SK-N-SH (cell line): ENCODE data around the gene SAA1. TPM values are rescaled to one million over a fixed set of nuclear protein-coding genes. Genes with fewer than 3 reads are reported as not detected.

Experiments used
- CTCF ChIA-PET: fragments of 300-600, 350-600 bp; formaldehyde crosslinking; extraction: SDS; loops from one replicate; lab custom pipeline; 2021; lab: Yijun Ruan, JAX
- POLR2A ChIA-PET: fragments of 350-600 bp; sonication (Branson Sonifier 250); formaldehyde crosslinking; extraction: SDS; loops from one replicate; lab custom pipeline; 2020; ENCODE audit warnings: antibody characterized with exemption, inconsistent platforms; lab: Yijun Ruan, JAX
- DNase-seq: peaks from one replicate; pipeline ENCODE4 v3.0.0; 2012
- H2AFZ ChIP-seq: fragments of 200-600 bp; sonication (generic); 2 replicates; pipeline ENCODE4 v1.8.1; 2016; ENCODE audit warnings: antibody characterized with exemption, mild to moderate bottlenecking, low read depth
- H3F3A ChIP-seq: fragments of 200-600 bp; sonication (generic); replicated peaks from 2 replicates; pipeline ENCODE3; 2016; ENCODE audit warnings: antibody characterized with exemption, mild to moderate bottlenecking; ENCODE audit not compliant: insufficient read depth
- H3K27ac ChIP-seq, 2 experiments: fragments of 200-500 bp in 1 of 2; fragments of 200-600 bp in 1 of 2; sonication (Bioruptor generic) in 1 of 2; sonication (generic), shearing (Covaris generic) in 1 of 2; 2 replicates each; pipeline versions ENCODE4 v1.5.1 to v1.6.1; 2014 to 2016; ENCODE audit warnings: low read depth in 2 of 2, inconsistent platforms in 1 of 2, low read length in 1 of 2, mild to moderate bottlenecking in 1 of 2, mixed read lengths in 1 of 2
- H3K27me3 ChIP-seq: fragments of 200-600 bp; sonication (generic), shearing (Covaris generic); 2 replicates; pipeline ENCODE4 v1.6.1; 2016; ENCODE audit warnings: mixed run types; ENCODE audit not compliant: insufficient read depth
- H3K36me3 ChIP-seq, 2 experiments: fragments of 200-500 bp in 1 of 2; fragments of 200-600 bp in 1 of 2; sonication (Bioruptor generic) in 1 of 2; sonication (generic) in 1 of 2; replicated peaks in 1 of 2; 2 replicates each; pipeline versions ENCODE3 to v1.5.1; 2014 to 2016; ENCODE audit warnings: low read length in 1 of 2, mild to moderate bottlenecking in 1 of 2; ENCODE audit not compliant: insufficient read depth in 2 of 2, control insufficient read depth in 1 of 2
- H3K4me1 ChIP-seq, 2 experiments: fragments of 200-500 bp in 1 of 2; fragments of 200-600 bp in 1 of 2; sonication (Bioruptor generic) in 1 of 2; sonication (generic), shearing (Covaris generic) in 1 of 2; 2 replicates each; pipeline versions ENCODE4 v1.5.1 to v1.6.1; 2014 to 2016; ENCODE audit warnings: low read depth in 1 of 2, low read length in 1 of 2, mixed run types in 1 of 2; ENCODE audit not compliant: insufficient read depth in 2 of 2, control insufficient read depth in 1 of 2
- H3K4me2 ChIP-seq: fragments of 200-600 bp; sonication (generic), shearing (Covaris generic); 2 replicates; pipeline ENCODE4 v1.6.1; 2017; ENCODE audit warnings: mixed run types
- H3K4me3 ChIP-seq, 2 experiments: fragments of 200-500 bp in 1 of 2; fragments of 200-600 bp in 1 of 2; sonication (Bioruptor generic) in 1 of 2; sonication (generic), shearing (Covaris generic) in 1 of 2; 2 replicates each; pipeline versions ENCODE4 v1.5.1 to v1.8.1; 2014 to 2016; ENCODE audit warnings: low read depth in 2 of 2, inconsistent platforms in 1 of 2, low read length in 1 of 2, mild to moderate bottlenecking in 1 of 2, mixed read lengths in 1 of 2, moderate library complexity in 1 of 2
- H3K79me2 ChIP-seq: fragments of 200-600 bp; sonication (generic); 2 replicates; pipeline ENCODE4 v1.8.1; 2017; ENCODE audit warnings: mild to moderate bottlenecking; ENCODE audit not compliant: insufficient read depth
- H3K9ac ChIP-seq: fragments of 200-600 bp; sonication (generic); 2 replicates; pipeline ENCODE4 v1.6.1; 2017; ENCODE audit warnings: mixed run types
- H3K9me2 ChIP-seq: fragments of 200-600 bp; sonication (generic); 2 replicates; pipeline ENCODE4 v1.6.1; 2017; ENCODE audit warnings: mixed run types
- H3K9me3 ChIP-seq: fragments of 200-600 bp; sonication (generic); 2 replicates; pipeline ENCODE4 v1.6.1; 2017; ENCODE audit warnings: mixed run types, mild to moderate bottlenecking, moderate library complexity
- H4K20me1 ChIP-seq: fragments of 200-600 bp; sonication (generic); 2 replicates; pipeline ENCODE4 v1.6.1; 2017; ENCODE audit warnings: mild to moderate bottlenecking, mixed run types; ENCODE audit not compliant: insufficient read depth
- CHD2 ChIP-seq: fragments of 150-350 bp; IDR thresholded peaks from 2 replicates; pipeline ENCODE4 v1.6.1; 2018; ENCODE audit warnings: low read length; ENCODE audit not compliant: partially characterized antibody
- EP300 ChIP-seq, 2 experiments: IDR thresholded peaks; 2 replicates each; pipeline versions ENCODE4 v1.4.0 to v1.6.1; 2012; ENCODE audit warnings: borderline replicate concordance in 1 of 2, low read depth in 1 of 2, low read length in 1 of 2
- EZH2phosphoT487 ChIP-seq: fragments of 200-600 bp; sonication (generic); IDR thresholded peaks from 2 replicates; pipeline ENCODE4 v1.6.1; 2017; ENCODE audit warnings: low read depth, mixed run types, mild to moderate bottlenecking, antibody characterized with exemption, moderate library complexity, borderline replicate concordance
- FOSL2 ChIP-seq: IDR thresholded peaks from 2 replicates; pipeline ENCODE4 v1.4.0; 2012; ENCODE audit warnings: low read depth, mild to moderate bottlenecking, moderate library complexity, borderline replicate concordance
- FOXM1 ChIP-seq: IDR thresholded peaks from 2 replicates; pipeline ENCODE4 v1.4.0; 2012; ENCODE audit warnings: low read depth, mild to moderate bottlenecking
- GABPA ChIP-seq: IDR thresholded peaks from 2 replicates; pipeline ENCODE4 v1.4.0; 2012; ENCODE audit warnings: low read depth, mild to moderate bottlenecking
- GATA2 ChIP-seq: sonication (generic); formaldehyde crosslinking; IDR thresholded peaks from 2 replicates; pipeline ENCODE4 v1.5.0; 2020; ENCODE audit warnings: mild to moderate bottlenecking, missing genetic modification reagents
- MEF2A ChIP-seq: IDR thresholded peaks from 2 replicates; pipeline ENCODE4 v1.4.0; 2012; ENCODE audit warnings: low read depth, borderline replicate concordance
- NFIC ChIP-seq: IDR thresholded peaks from 2 replicates; pipeline ENCODE4 v1.4.0; 2012; ENCODE audit warnings: borderline replicate concordance
- POLR2AphosphoS5 ChIP-seq: IDR thresholded peaks from 2 replicates; pipeline ENCODE4 v1.6.1; 2012; ENCODE audit warnings: low read depth, low read length
- RCOR1 ChIP-seq: fragments of 150-350 bp; IDR thresholded peaks from 2 replicates; pipeline ENCODE4 v1.6.1; 2017; ENCODE audit warnings: antibody characterized with exemption, low read length
- RFX5 ChIP-seq: IDR thresholded peaks from 2 replicates; pipeline ENCODE4 v1.6.1; 2012; ENCODE audit warnings: mild to moderate bottlenecking, improper control_type of control experiment, low read length
- RXRA ChIP-seq: IDR thresholded peaks from 2 replicates; pipeline ENCODE4 v1.4.0; 2012; ENCODE audit warnings: low read depth, mild to moderate bottlenecking, borderline replicate concordance
- TEAD4 ChIP-seq: IDR thresholded peaks from 2 replicates; pipeline ENCODE4 v1.4.0; 2012; ENCODE audit warnings: mild to moderate bottlenecking, borderline replicate concordance; ENCODE audit not compliant: insufficient read depth
- WGBS: methylation state at CpG from one replicate; pipeline ENCODE4 v1.1.6; 2017; ENCODE audit warnings: low lambda C conversion rate; 5-methylcytosine and 5-hydroxymethylcytosine counted together
- polyA plus RNA-seq, 3 experiments: library from polyadenylated mRNA; depleted of rRNA; stranded (reverse); fragments of >200 nt; gene quantifications; 2 replicates each; pipeline ENCODE4 v1.2.3, GENCODE V29; 2012
- TF ChIP-seq, protein P1 (sequence below): IDR thresholded peaks from 2 replicates; pipeline ENCODE4 v1.4.0; 2012; ENCODE audit warnings: low read depth, borderline replicate concordance
- TF ChIP-seq, protein P2 (sequence below): fragments of 200-600 bp; sonication (generic); IDR thresholded peaks from 2 replicates; pipeline ENCODE4 v1.6.1; 2017; ENCODE audit warnings: antibody characterized with exemption, mild to moderate bottlenecking, moderate library complexity
- TF ChIP-seq, protein P3 (sequence below): fragments of 150-350 bp; IDR thresholded peaks from 2 replicates; pipeline ENCODE4 v1.6.1; 2017; ENCODE audit warnings: antibody characterized with exemption, low read length, low read depth, borderline replicate concordance
- TF ChIP-seq, protein P4 (sequence below): IDR thresholded peaks from 2 replicates; pipeline ENCODE4 v1.6.1; 2012; ENCODE audit warnings: mild to moderate bottlenecking, low read depth, low read length, moderate library complexity

Gene SAA1
- polyA plus RNA-seq, 1 of the 3 experiments (the other 2 are of a cell fraction) = not detected

DNA sequence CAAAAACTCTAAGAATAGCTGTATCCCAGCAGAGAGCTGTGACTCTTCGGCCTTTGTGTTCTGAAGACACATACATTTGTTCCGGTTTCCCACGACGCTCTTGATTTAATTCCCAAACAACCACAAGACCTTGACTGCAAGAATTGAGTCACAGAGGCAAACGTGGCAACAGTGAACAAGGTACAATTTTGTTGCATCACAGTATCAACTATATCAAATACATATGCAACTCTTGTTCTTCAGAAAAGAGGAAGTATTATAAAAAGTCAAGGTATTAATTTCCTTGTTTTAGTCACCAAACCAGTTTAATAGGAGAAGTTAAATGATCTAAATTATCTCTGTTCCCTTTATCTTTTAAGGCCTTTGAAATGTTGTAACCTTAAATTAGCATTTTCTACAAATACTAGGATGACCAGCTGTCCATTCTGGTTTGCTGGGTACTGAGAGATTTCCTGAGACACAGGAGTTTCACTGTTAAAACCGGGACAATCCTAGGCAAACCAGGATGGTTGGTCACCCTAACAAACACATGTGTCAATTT is 44.8 kb downstream of the SAA1 start:
- Histone ChIP-seq H3K4me3 (no peak overlapping the region), H3K9me2 (no peaks in the 10 kb centered on the region), H3K9me3 (no peaks in the 10 kb centered on the region), H2AFZ (no peak overlapping the region), H3K36me3 (peaks cover 49 to 50% of the 10 kb centered on the region in 2 experiments), H3K27ac (no peak overlapping the region), H3K9ac (no peak overlapping the region), H3K4me2 (no peak overlapping the region), H3K4me1 (peaks cover 0 to 8% of the 10 kb centered on the region in 2 experiments; a peak in 3 of 4 replicates), H3K27me3 (no peaks in the 10 kb centered on the region), H3K79me2 (peaks cover 29% of the 10 kb centered on the region), H3F3A (peaks cover 11% of the 10 kb centered on the region), H4K20me1 (no peaks in the 10 kb centered on the region)
- 85% methylated on average over 6 of the region's 6 CpGs for WGBS
- ChIA-PET CTCF (no interaction called here), POLR2A (no interaction called here)
- no peak for DNase-seq
- TF ChIP-seq, protein P1, sequence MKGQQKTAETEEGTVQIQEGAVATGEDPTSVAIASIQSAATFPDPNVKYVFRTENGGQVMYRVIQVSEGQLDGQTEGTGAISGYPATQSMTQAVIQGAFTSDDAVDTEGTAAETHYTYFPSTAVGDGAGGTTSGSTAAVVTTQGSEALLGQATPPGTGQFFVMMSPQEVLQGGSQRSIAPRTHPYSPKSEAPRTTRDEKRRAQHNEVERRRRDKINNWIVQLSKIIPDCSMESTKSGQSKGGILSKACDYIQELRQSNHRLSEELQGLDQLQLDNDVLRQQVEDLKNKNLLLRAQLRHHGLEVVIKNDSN = no peak
- no peak for TF ChIP-seq NFIC
- no peak for TF ChIP-seq FOSL2
- TF ChIP-seq, protein P2, sequence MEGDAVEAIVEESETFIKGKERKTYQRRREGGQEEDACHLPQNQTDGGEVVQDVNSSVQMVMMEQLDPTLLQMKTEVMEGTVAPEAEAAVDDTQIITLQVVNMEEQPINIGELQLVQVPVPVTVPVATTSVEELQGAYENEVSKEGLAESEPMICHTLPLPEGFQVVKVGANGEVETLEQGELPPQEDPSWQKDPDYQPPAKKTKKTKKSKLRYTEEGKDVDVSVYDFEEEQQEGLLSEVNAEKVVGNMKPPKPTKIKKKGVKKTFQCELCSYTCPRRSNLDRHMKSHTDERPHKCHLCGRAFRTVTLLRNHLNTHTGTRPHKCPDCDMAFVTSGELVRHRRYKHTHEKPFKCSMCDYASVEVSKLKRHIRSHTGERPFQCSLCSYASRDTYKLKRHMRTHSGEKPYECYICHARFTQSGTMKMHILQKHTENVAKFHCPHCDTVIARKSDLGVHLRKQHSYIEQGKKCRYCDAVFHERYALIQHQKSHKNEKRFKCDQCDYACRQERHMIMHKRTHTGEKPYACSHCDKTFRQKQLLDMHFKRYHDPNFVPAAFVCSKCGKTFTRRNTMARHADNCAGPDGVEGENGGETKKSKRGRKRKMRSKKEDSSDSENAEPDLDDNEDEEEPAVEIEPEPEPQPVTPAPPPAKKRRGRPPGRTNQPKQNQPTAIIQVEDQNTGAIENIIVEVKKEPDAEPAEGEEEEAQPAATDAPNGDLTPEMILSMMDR = no peak
- TF ChIP-seq EZH2phosphoT487 = no peak
- TF ChIP-seq FOXM1 = no peak
- no peak for TF ChIP-seq EP300 (IDR thresholded peaks at IDR 0.05; ENCODE audit: borderline replicate concordance in 1 of 2, low read depth in 1 of 2, low read length in 1 of 2)
- TF ChIP-seq, protein P3, sequence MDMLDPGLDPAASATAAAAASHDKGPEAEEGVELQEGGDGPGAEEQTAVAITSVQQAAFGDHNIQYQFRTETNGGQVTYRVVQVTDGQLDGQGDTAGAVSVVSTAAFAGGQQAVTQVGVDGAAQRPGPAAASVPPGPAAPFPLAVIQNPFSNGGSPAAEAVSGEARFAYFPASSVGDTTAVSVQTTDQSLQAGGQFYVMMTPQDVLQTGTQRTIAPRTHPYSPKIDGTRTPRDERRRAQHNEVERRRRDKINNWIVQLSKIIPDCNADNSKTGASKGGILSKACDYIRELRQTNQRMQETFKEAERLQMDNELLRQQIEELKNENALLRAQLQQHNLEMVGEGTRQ = no peak

DNA sequence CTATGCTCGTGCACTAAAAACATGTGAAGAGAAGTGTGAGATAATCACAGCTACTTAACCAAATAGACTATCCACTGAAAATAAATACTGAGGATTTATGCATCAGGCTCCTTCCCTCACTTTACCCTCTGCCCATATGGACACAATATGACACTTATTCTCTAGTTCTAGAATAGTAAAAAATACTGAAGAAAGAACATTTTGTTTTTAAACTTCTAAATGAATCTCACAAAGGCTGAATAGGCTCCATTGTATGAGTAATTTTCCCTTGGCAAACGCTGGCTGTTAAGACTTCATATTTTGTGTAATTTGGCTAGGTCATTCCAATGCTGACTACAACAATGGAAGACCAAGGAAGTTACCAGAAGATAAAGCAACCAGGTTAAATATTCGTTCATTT is 45.9 kb downstream of the SAA1 start:
- Histone ChIP-seq H3K27ac (peak overlapping the region; percentile 57 to 74; a peak in 3 of 4 replicates), H3K4me2 (no peak overlapping the region), H3K9me3 (no peaks in the 10 kb centered on the region), H3K27me3 (no peaks in the 10 kb centered on the region), H3K4me1 (peaks cover 0 to 8% of the 10 kb centered on the region in 2 experiments; a peak in 3 of 4 replicates), H4K20me1 (no peaks in the 10 kb centered on the region), H3K79me2 (peaks cover 40% of the 10 kb centered on the region), H2AFZ (no peak overlapping the region), H3F3A (peaks cover 11% of the 10 kb centered on the region), H3K36me3 (peaks cover 39 to 42% of the 10 kb centered on the region in 2 experiments), H3K9me2 (no peaks in the 10 kb centered on the region), H3K4me3 (no peak overlapping the region), H3K9ac (no peak overlapping the region)
- 80% methylated on average over 3 of the region's 3 CpGs for WGBS
- POLR2A ChIA-PET = no interaction called here
- no peak for DNase-seq
- CTCF ChIA-PET = interaction anchor here (1.0 kb wide), 1 partner anchor 197 kb away, joined by 4 read pairs; no protein-coding TSS in a partner anchor
- TF ChIP-seq GATA2 (CRISPR knock-in tag) (no peak), POLR2AphosphoS5 (no peak), MEF2A (no peak), RFX5 (no peak), GABPA (no peak), RCOR1 (no peak), RXRA (no peak), EP300 (IDR thresholded peaks at IDR 0.05; ENCODE audit: borderline replicate concordance in 1 of 2, low read depth in 1 of 2, low read length in 1 of 2) (no peak), TEAD4 (no peak), CHD2 (no peak)
- TF ChIP-seq, protein P2 = no peak
- TF ChIP-seq, protein P4, sequence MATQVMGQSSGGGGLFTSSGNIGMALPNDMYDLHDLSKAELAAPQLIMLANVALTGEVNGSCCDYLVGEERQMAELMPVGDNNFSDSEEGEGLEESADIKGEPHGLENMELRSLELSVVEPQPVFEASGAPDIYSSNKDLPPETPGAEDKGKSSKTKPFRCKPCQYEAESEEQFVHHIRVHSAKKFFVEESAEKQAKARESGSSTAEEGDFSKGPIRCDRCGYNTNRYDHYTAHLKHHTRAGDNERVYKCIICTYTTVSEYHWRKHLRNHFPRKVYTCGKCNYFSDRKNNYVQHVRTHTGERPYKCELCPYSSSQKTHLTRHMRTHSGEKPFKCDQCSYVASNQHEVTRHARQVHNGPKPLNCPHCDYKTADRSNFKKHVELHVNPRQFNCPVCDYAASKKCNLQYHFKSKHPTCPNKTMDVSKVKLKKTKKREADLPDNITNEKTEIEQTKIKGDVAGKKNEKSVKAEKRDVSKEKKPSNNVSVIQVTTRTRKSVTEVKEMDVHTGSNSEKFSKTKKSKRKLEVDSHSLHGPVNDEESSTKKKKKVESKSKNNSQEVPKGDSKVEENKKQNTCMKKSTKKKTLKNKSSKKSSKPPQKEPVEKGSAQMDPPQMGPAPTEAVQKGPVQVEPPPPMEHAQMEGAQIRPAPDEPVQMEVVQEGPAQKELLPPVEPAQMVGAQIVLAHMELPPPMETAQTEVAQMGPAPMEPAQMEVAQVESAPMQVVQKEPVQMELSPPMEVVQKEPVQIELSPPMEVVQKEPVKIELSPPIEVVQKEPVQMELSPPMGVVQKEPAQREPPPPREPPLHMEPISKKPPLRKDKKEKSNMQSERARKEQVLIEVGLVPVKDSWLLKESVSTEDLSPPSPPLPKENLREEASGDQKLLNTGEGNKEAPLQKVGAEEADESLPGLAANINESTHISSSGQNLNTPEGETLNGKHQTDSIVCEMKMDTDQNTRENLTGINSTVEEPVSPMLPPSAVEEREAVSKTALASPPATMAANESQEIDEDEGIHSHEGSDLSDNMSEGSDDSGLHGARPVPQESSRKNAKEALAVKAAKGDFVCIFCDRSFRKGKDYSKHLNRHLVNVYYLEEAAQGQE = no peak
